ENCODE results near the gene HSPA1A.

DNA sequence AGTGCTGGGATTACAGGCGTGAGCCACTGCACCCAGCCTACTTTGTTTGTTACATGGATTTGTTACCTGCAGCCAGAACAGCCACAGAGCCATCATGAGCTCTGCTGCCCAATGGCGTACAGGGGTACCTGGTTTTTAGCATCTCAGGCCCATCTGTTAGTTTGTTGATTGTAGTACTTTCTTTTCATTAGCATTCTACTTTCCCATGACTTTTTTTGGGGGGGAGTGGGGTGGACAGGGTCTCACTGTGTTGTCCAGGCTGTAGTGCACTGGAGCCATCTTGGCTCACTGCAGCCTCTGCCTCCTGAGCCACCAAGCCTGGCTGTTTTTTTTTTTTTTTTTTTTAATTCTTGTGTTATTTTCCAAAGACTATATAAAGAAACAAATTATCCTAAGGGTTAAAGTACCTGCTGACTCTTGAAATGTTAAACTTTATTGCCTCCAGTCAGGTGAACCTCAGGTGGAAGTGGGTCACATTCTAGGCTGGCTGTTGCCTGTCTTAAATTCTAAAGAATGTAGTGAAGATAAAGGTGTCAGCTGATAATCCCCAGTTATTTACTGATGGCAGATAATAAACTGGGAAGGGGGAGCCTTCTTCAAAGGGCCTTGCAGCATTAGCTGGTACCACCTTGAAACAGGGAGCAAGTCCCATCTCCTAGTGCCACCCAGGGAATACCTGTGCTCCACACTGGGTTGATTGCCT lies 32.1 kb downstream of the HSPA1A start:
- TF ChIP-seq ZNF76 (tag by site-specific recombination; IDR thresholded peaks at IDR 0.05; ENCODE audit: borderline replicate concordance, low read depth): no peak
- TF ChIP-seq, protein P1, sequence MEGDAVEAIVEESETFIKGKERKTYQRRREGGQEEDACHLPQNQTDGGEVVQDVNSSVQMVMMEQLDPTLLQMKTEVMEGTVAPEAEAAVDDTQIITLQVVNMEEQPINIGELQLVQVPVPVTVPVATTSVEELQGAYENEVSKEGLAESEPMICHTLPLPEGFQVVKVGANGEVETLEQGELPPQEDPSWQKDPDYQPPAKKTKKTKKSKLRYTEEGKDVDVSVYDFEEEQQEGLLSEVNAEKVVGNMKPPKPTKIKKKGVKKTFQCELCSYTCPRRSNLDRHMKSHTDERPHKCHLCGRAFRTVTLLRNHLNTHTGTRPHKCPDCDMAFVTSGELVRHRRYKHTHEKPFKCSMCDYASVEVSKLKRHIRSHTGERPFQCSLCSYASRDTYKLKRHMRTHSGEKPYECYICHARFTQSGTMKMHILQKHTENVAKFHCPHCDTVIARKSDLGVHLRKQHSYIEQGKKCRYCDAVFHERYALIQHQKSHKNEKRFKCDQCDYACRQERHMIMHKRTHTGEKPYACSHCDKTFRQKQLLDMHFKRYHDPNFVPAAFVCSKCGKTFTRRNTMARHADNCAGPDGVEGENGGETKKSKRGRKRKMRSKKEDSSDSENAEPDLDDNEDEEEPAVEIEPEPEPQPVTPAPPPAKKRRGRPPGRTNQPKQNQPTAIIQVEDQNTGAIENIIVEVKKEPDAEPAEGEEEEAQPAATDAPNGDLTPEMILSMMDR (tag by site-specific recombination; IDR thresholded peaks at IDR 0.05): no peak

Data from HEK293 (cell line).